Measurements from ENCODE around the gene RNF146. TPM values are rescaled to one million over a fixed set of nuclear protein-coding genes. Genes with fewer than 3 reads are reported as not detected.

Gene RNF146
- total and polyA plus RNA-seq, 10 of the 15 experiments (the other 5 are each of a cell fraction or from before 2014, with no cell fraction given) = 9.3 to 33.0 (median 17.8) TPM

GRCh38 chr6:127332383-127332961 is 65.8 kb downstream of the RNF146 start (continued):
- TF ChIP-seq ATF3 (IDR thresholded peaks at IDR 0.05; ENCODE audit: borderline replicate concordance, extremely low read depth, low read depth, low read length) (no peak), CEBPZ (IDR thresholded peaks at IDR 0.05; ENCODE audit: low read depth, low read length) (no peak), SREBF2 (IDR thresholded peaks at IDR 0.05; ENCODE audit: low read length) (no peak), HCFC1 (IDR thresholded peaks at IDR 0.05; ENCODE audit: low read length) (no peak), TCF12 (IDR thresholded peaks at IDR 0.05; ENCODE audit: low read depth, low read length) (no peak), ATF2 (IDR thresholded peaks at IDR 0.05; ENCODE audit: low read length) (no peak), NR2C1 (IDR thresholded peaks at IDR 0.05) (no peak), SREBF1 (IDR thresholded peaks at IDR 0.05; ENCODE audit: low read length) (no peak)

Small RNA genes within 50 kb of the gene (small RNA-seq; reads per million reads assigned to genes)
- gene RNA5SP217 = not detected

Other genes starting within 250 kb of the RNF146 start
- not detected in 2 replicates for gene RSPO3, start 148.2 kb upstream of the RNF146 start, total RNA-seq (2014; rRNA removed)
- gene RSPO3, start 148.2 kb upstream of the RNF146 start, total RNA-seq (2014; rRNA removed; fragmentation: Illumina TruSeq; extraction: Trizol) = not detected in 2 replicates
- not detected in 2 replicates for gene RSPO3, start 148.2 kb upstream of the RNF146 start, total RNA-seq (2021)
- not detected in 2 replicates for gene RSPO3, start 148.2 kb upstream of the RNF146 start, polyA plus RNA-seq (2011; rRNA removed)
- 0.11 TPM in 1 of 2 replicates, not detected in the other for gene RSPO3, start 148.2 kb upstream of the RNF146 start, polyA plus RNA-seq (2014; fragmentation: Illumina TruSeq; extraction: Trizol)
- gene RSPO3, start 148.2 kb upstream of the RNF146 start, polyA plus RNA-seq (2014; fragmentation: Nextera tagmentation; extraction: Ambion mirVana) = not detected
- not detected in 2 replicates for gene RSPO3, start 148.2 kb upstream of the RNF146 start, polyA plus RNA-seq (2014; rRNA removed)
- under 1 TPM in 1 of 2 experiments, not detected in 1; 0.16 TPM for gene RSPO3, start 148.2 kb upstream of the RNF146 start, polyA plus RNA-seq (2016; fragmentation: Nextera tagmentation; extraction: Ambion mirVana)
- 46.2 and 48.6 TPM in 2 replicates for gene ECHDC1, start 76.7 kb downstream of the RNF146 start, total RNA-seq (2014; rRNA removed)
- 67.8 and 69.8 TPM in 2 replicates for gene ECHDC1, start 76.7 kb downstream of the RNF146 start, total RNA-seq (2014; rRNA removed; fragmentation: Illumina TruSeq; extraction: Trizol)
- gene ECHDC1, start 76.7 kb downstream of the RNF146 start, total RNA-seq (2021) = 49.5 and 57.0 TPM in 2 replicates
- 52.3 and 87.7 TPM in 2 replicates for gene ECHDC1, start 76.7 kb downstream of the RNF146 start, polyA plus RNA-seq (2011; rRNA removed)
- gene ECHDC1, start 76.7 kb downstream of the RNF146 start, polyA plus RNA-seq (2014; fragmentation: Illumina TruSeq; extraction: Trizol) = 85.8 and 123 TPM in 2 replicates
- 10 to 100 TPM; 71.6 to 85.4 TPM for gene ECHDC1, start 76.7 kb downstream of the RNF146 start, polyA plus RNA-seq (2014; fragmentation: Nextera tagmentation; extraction: Ambion mirVana)
- 41.8 and 51.2 TPM in 2 replicates for gene ECHDC1, start 76.7 kb downstream of the RNF146 start, polyA plus RNA-seq (2014; rRNA removed)
- 100 to 1,000 TPM; 106 to 111 TPM for gene ECHDC1, start 76.7 kb downstream of the RNF146 start, polyA plus RNA-seq (2016; fragmentation: Nextera tagmentation; extraction: Ambion mirVana)
- gene KIAA0408, start 192.5 kb downstream of the RNF146 start, total RNA-seq (2014; rRNA removed) = 0.06 and 0.11 TPM in 2 replicates
- gene KIAA0408, start 192.5 kb downstream of the RNF146 start, total RNA-seq (2014; rRNA removed; fragmentation: Illumina TruSeq; extraction: Trizol) = 0.04 TPM in 1 of 2 replicates, not detected in the other
- not detected in 2 replicates for gene KIAA0408, start 192.5 kb downstream of the RNF146 start, total RNA-seq (2021)
- gene KIAA0408, start 192.5 kb downstream of the RNF146 start, polyA plus RNA-seq (2011; rRNA removed) = 0.30 and 0.76 TPM in 2 replicates
- 0.07 and 0.10 TPM in 2 replicates for gene KIAA0408, start 192.5 kb downstream of the RNF146 start, polyA plus RNA-seq (2014; fragmentation: Illumina TruSeq; extraction: Trizol)
- gene KIAA0408, start 192.5 kb downstream of the RNF146 start, polyA plus RNA-seq (2014; fragmentation: Nextera tagmentation; extraction: Ambion mirVana) = not detected
- gene KIAA0408, start 192.5 kb downstream of the RNF146 start, polyA plus RNA-seq (2014; rRNA removed) = 0.03 TPM in 2 replicates
- gene KIAA0408, start 192.5 kb downstream of the RNF146 start, polyA plus RNA-seq (2016; fragmentation: Nextera tagmentation; extraction: Ambion mirVana) = under 1 TPM in 1 of 2 experiments, not detected in 1; 0.10 TPM